Stimulated activated CD4-positive, alpha-beta T cell treated with anti-CD3 and anti-CD28 coated beads, Interleukin-2, amount 100 ng/mL, for 24 hours (primary cell): Measurements from ENCODE around the gene ARPC4.
"Not testable (repeated sequence)": the region's sequence is repeated elsewhere in the genome, so short reads cannot be mapped to it uniquely, and the experiment has no call there.

Experiments
- DNase-seq, 2 donors: peaks; one replicate each; pipeline ENCODE4 v3.0.0-alpha.2; 2020

Gene ARPC4

GRCh38 chr3:9825451-9826040, 32.7 kb downstream of the ARPC4 start:
- no peak for DNase-seq

DNA sequence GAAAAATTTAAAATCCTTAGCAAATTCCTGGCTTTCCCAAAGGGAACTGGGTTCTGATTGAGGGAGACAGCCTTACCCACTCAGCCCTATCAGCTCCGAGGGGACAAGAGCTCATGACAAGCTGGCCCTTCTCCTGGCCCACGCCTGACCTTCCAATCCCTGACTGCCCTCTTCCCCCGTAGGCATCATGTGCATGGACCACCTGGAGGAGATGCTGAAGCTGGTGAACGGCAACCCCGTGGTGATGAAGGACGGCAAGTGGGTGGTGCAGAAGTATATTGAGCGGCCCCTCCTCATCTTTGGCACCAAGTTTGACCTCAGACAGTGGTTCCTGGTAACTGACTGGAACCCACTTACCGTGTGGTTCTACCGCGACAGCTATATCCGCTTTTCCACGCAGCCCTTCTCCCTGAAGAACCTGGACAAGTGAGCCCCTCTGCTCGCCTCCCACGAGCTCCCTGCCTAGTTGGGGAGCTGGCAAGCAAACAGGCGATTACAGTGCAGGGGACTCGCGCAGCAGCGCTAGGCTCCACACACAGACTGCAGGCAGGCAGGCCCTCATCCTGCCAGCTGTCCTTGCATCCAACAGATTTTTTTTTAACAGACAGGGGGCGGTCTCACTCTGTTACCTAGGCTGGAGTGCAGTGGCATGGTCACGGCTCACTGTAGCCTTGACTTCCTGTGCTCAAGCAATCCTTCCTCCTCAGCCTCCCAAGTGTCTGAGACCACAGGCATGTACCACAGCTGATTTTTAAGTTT, 34.1 kb downstream of the ARPC4 start:
- DNase-seq, result peak in 1 of 2 donors; percentile 25

DNA sequence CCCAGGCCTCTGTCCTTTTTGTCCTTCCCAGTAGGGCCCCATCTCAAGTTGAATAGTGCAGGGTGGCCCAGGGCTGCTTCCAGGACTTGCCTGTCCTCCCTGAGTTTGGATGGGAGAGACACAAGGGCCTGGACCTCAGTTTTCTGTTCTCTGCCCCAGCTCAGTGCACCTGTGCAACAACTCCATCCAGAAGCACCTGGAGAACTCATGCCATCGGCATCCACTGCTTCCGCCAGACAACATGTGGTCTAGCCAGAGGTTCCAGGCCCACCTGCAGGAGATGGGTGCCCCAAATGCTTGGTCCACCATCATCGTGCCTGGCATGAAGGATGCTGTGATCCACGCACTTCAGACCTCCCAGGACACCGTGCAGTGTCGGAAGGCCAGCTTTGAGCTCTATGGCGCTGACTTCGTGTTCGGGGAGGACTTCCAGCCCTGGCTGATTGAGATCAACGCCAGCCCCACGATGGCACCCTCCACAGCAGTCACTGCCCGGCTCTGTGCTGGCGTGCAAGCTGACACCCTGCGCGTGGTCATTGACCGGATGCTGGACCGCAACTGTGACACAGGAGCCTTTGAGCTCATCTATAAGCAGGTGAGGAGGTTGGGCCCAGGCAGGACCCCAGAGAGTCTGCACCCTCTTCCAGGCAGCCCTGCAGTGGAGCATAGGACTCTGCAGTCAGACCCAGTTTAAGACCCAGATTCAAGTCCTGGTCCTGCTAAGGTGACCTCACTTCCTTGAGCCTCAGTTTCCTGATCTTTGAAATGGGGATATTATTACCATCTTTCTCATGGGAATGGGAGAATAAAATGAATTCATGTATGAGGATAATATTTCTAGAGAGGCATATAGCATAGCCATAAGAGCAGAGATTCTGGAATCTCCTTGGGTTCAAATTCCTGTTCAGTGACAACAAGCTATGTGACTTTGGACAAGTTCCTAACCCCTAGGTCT, 36.2 kb downstream of the ARPC4 start:
- DNase-seq, result no peak

DNA sequence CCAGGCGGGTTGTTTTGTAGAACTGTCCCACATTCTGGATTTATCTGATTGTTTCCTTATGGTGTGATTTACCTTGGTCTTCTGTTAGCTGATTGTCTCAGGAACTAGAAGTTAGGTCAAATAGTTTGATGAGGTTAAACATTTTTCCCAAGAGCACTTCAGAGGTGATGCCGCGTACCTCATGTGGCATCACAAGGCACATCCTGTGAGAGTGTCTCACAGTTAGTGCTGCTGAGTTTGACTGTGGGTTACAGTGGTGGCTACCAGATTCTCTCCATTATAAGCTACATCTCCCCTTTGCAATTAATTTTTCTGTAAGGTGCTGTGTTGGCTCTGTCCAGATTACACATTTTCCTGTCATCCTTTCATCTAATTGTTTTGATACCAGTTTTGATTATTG, 38.4 kb downstream of the ARPC4 start:
- no peak for DNase-seq

- no peak for DNase-seq
Observed at GRCh38 chr3:9833078-9833477, 40.2 kb downstream of the ARPC4 start.

DNA sequence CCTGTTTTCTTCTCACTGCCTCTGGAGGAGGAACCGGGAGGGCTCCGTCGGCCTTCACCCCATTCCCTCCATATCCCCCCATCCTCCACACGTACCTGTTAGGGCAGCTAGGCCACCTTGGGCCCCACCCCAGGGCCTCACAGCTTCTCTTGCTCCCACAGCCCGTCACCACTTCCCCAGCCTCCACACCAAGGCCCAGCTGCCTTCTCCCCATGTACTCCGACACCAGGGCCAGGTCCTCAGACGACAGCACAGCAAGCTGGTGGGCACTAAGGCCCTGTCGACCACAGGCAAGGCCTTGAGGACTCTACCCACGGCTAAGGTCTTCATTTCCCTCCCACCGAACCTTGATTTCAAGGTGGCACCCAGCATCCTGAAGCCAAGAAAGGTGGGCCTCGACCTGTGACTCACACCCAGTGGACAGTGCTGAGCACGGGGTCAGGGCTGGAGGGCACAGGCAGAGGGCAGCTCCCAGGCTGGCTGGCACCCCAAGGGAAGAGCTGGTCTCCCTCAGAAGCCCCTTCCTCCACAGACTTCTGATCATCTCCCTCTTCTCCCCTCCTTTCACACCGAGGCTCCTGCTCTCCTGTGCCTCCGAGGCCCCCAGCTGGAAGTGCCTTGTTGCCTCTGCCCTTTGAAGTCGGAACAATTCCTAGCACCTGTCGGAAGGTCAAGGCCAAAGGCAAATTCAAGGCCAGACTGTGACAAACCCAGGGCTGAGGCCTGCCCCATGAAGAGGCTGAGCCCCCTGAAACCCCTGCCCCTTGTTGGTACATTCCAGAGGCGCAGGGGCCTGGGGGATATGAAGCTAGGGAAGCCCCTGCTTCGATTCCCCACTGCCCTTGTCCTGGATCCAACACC, 41.9 kb downstream of the ARPC4 start:
- no peak for DNase-seq

GRCh38 chr3:9837701-9838582, 45.1 kb downstream of the ARPC4 start:
- DNase-seq, result no peak

DNA sequence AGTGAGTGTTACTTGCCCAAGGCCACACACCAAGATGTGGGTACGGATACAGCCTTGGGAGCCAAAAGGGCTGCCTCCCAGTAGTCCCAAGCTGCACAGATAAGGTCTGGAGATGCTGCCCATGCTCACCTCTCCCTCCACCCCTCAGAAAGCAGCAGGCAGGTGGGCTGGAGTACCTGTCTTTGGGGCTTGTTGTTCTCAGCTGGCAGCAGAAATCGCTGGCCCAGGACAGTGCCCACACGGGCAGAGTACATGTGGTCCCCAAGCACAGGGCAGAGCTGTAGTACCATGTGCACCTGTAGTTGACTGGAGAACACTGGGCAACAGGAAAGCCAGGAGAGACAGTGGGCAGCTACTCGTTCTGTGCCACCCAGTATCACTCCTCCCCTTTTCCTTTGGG, 46.0 kb downstream of the ARPC4 start:
- no peak for DNase-seq

DNA sequence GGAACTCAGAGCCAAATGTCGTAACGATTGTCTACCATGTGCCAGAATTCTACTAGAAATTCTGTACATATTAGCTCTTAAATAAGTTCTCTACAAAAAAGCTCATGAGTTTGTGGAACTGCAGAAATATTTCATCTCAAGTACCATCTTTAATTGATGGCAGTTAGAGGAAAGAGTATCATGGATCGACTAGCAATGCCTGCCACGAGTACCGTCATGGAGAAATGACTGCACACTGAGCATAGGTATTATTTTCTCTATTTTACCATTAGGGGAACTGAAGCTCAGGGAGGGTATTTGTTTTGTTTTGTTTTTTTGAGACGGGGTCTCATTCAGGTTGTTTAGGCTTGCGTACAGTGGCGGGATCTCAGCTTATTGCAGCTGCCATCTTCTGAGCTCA, 48.1 kb downstream of the ARPC4 start:
- DNase-seq, result no peak

- peak; percentile 98 to 99 for DNase-seq
Observed at GRCh38 chr3:9843715-9844438, 51.0 kb downstream of the ARPC4 start, which contains the start of gene RPUSD3. TSS of gene RPUSD3 (minus strand) at chr3:9844008. CDS start at chr3:9843990, 18 bp downstream.

- no peak for DNase-seq
Observed at GRCh38 chr3:9846231-9846630, 53.3 kb downstream of the ARPC4 start.

DNA sequence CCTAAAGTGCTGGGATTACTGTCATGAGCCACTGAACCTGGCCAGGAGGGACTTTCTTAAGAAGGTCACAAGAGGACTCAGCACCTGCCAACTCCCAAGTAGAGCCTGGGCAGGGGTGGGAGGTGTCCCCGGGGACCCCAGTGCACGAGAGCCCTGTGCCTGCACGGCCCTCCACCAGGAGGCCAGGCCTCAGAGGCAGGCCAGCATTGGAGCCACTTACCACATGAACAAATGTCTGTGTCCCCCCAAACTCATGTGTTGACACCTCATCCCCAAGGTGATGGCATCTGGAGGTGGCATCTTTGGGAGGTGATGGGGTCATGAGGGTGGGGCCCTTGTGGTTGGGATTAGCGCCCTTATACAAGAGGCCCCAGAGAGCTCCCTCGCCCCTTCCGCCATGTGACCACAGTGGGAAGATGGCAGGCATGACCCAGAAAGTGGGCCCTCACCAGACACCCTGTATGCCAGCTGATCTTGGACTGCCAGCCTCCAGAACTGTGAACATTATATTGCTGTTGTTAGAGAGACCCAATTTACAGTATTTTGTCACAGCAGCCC, 54.1 kb downstream of the ARPC4 start:
- DNase-seq, result no peak

- DNase-seq, result not testable (repeated sequence)
Observed at GRCh38 chr3:9847870-9848269, 55.0 kb downstream of the ARPC4 start.

DNA sequence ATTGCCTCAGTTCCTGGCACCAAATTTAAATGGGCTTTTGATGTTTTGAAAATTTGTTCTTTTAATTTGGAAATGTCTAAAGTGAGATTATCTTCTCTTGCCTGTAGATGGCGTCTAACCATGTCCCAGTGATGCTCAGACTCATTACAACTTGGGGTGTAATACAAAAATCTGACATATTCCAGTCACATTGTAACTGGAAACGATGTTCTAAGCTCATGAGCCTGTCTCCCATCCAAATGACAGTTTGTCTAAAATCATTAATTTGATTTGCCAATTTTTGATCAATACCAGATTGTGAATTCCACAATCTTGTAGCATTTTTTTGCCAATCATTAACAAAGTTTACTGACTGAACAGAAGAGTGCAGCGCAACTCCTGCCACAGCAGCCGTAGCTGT, 56.0 kb downstream of the ARPC4 start:
- DNase-seq, result not testable (repeated sequence)

GRCh38 chr3:9851383-9851782, 58.5 kb downstream of the ARPC4 start:
- not testable (repeated sequence) for DNase-seq

- DNase-seq, result not testable (repeated sequence)
Observed at GRCh38 chr3:9851926-9852325, 59.0 kb downstream of the ARPC4 start.

- no peak for DNase-seq
Observed at GRCh38 chr3:9852528-9852927, 59.6 kb downstream of the ARPC4 start.

GRCh38 chr3:9854291-9854940, 61.5 kb downstream of the ARPC4 start:
- DNase-seq, result not testable (repeated sequence)

DNA sequence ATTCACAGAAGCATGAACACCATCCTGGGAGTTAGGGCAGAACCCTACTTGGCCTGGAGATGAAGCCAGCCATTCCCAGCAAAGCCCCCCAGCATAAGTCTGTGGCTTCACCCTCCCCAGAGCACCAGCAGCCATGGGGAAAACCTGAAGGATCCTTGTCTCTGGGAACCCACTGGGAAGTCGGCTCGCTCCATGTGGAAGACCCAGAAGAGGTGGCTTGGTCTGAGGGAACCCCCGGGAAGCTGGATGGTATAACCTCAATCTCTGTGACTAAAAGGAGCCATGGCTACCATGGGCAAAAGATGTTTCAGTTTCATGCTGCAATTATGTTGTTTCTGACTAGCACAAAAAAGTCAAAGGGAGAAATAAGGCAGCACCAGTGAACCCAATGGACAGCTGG, 62.7 kb downstream of the ARPC4 start:
- DNase-seq, result no peak
